ENCODE data around the gene MUC2.

Gene MUC2

DNA sequence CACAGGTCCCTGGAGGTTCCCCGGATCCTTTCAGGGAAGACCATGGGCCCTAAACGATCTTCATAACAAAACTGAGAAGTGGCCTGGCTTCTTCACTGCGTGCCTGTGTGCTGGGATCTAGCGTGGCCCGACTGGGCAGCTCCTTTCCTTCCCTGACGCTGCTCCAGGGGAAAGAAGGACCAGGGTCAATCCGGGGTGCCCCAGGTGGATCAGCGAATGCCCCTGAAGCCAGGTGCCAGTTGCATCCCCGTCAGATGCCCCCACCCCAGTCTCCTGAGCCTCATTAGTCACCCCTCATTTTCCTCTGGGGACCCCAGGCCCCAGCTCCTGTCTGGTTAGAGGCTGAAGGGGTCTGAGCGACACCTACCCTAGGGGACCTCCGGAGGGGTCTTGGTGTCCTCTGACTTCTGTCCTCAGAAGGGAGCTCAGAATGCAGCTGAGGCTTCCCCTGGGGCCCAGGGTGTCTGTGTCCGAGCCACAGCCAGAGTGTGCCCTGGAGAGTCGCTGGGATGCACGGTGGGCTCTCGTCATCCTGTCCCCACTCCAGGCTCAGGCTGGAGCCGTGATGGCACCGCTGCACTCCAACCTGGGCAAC is 19.5 kb upstream of the MUC2 start:
- Histone ChIP-seq H3K4me1 (ENCODE audit: insufficient read depth, low read length) (no peaks in the 10 kb centered on the region), H3K27ac (ENCODE audit: low read length) (no peak overlapping the region), H3K4me3 (ENCODE audit: low read length) (no peak overlapping the region)

DNA sequence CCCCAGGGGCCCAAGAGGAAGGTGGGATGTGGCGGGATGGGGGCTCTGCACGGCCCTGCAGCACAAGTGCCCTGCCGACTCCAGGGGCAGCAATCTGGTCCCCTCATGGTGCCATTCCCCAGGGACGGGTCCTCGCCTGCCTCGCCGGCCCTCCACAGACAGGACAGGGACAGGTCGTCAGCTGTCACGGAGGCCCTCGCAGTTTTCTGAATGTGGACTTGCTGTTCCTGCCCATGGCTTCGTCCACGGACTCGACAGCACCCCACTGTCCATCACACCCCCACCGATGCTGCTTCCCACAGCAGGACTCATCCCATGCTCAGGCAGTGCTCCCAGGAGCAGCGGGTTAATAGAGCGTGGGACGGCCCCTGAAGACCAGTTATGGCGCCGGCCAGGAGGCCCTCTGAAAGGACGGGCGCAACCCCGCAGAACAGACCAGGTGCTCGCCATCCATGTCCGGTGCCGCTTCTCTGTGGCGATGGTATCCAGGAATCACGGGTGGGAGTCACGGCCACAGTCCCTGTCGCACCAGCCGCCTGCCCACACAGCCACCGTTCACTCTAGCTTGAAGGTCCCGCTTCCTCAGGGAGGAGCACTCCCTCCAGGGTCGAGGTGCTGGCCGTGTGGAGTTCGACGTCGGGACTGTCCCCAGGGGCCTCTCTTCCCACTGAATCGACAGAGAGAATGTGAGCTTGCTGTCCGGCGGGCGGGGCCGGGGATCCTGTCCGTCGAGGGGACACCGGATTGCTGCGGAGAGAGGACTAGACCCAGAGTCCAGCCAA is 18.5 kb upstream of the MUC2 start:
- Histone ChIP-seq H3K9me3 (ENCODE audit: insufficient read depth, low read depth, low read length) (no peaks in the 10 kb centered on the region), H3K27me3 (ENCODE audit: insufficient read depth, low read length) (no peaks in the 10 kb centered on the region), H3K36me3 (ENCODE audit: insufficient read depth, low read depth, low read length) (no peaks in the 10 kb centered on the region), H3K27ac (ENCODE audit: low read length) (no peak overlapping the region), H3K9ac (ENCODE audit: low read depth, low read length) (no peak overlapping the region), H3K4me3 (ENCODE audit: low read length) (no peak overlapping the region), H3K4me1 (ENCODE audit: insufficient read depth, low read length) (no peaks in the 10 kb centered on the region)

More for the DNA sequence above, 19.5 kb upstream of the MUC2 start:
- Histone ChIP-seq H3K27me3 (ENCODE audit: insufficient read depth, low read length) (no peaks in the 10 kb centered on the region), H3K9ac (ENCODE audit: low read depth, low read length) (no peak overlapping the region), H3K36me3 (ENCODE audit: insufficient read depth, low read depth, low read length) (no peaks in the 10 kb centered on the region), H3K9me3 (ENCODE audit: insufficient read depth, low read depth, low read length) (no peaks in the 10 kb centered on the region)

DNA sequence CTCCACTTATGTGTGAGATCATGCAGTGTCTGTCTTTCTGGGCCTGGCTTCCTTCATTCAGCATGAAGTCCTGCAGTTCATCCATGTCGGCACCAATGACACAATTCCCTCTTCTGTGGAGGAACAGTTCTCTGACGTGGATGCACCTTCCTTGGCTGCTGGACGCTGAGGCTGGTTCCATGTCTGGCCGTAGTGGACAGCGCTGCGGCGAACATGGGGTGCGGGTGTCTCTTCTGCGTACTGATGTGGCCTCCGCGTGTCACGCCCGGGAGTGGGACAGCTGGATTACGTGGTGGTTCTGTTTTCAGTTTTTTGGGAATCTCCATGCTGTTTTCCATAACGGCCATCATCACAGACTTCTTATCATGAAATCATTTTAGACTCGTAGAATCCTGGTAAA is 16.9 kb upstream of the MUC2 start:
- Histone ChIP-seq H3K36me3 (ENCODE audit: insufficient read depth, low read depth, low read length) (no peaks in the 10 kb centered on the region), H3K4me3 (ENCODE audit: low read length) (no peak overlapping the region), H3K27me3 (ENCODE audit: insufficient read depth, low read length) (no peaks in the 10 kb centered on the region), H3K4me1 (ENCODE audit: insufficient read depth, low read length) (no peaks in the 10 kb centered on the region), H3K9ac (ENCODE audit: low read depth, low read length) (no peak overlapping the region), H3K27ac (ENCODE audit: low read length) (no peak overlapping the region), H3K9me3 (ENCODE audit: insufficient read depth, low read depth, low read length) (peaks cover 6% of the 10 kb centered on the region; the same call in 1 of the 2 replicates)

DNA sequence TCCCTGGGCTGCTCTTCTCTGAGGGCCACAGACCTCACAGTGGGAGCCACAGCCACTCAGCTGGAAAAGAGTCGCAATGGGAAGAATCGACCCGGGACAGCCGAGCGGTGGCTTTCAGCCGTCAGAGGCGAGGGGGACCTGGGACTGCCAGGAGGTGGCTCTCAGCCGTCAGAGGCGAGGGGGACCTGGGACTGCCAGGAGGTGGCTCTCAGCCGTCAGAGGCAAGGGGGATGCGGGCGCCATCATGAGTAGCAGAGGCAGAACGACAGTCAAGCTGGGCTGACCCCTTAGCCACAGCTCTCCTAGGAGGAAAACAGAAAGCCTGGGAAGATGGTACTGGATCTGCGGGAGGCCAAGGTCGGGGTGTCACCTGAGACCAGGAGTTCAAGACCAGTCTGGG is 14.9 kb upstream of the MUC2 start:
- no peaks in the 10 kb centered on the region for H3K27me3 ChIP-seq (ENCODE audit: insufficient read depth, low read length)
- no peaks in the 10 kb centered on the region for H3K4me1 ChIP-seq (ENCODE audit: insufficient read depth, low read length)
- H3K27ac ChIP-seq (ENCODE audit: low read length), result no peak overlapping the region
- H3K4me3 ChIP-seq (ENCODE audit: low read length), result no peak overlapping the region
- H3K36me3 ChIP-seq (ENCODE audit: insufficient read depth, low read depth, low read length), result no peaks in the 10 kb centered on the region
- H3K9ac ChIP-seq (ENCODE audit: low read depth, low read length), result no peak overlapping the region
- H3K9me3 ChIP-seq (ENCODE audit: insufficient read depth, low read depth, low read length), result peaks cover 6% of the 10 kb centered on the region; the same call in 1 of the 2 replicates

DNA sequence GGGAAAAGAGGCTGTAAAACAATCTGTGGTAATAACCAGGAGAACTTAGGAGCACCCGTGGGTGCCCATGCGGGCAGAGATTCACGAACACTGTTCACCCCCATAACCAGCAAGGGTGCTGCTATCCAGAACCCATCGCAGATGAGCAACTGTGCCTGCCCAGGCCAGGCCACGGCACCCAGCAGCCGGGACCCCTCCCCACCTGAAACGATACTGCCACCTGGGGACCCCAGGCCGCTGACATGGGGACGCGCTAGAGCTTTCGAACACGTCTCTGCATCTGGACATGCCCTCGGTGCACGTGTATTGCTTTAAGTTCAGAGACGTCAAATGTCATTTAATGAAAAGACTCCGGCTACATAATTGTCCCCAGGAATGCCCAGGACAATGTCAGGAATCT is 14.3 kb upstream of the MUC2 start:
- no peak overlapping the region for H3K4me3 ChIP-seq (ENCODE audit: low read length)
- no peak overlapping the region for H3K27ac ChIP-seq (ENCODE audit: low read length)
- H3K9me3 ChIP-seq (ENCODE audit: insufficient read depth, low read depth, low read length), result peaks cover 6% of the 10 kb centered on the region; the same call in 1 of the 2 replicates

DNA sequence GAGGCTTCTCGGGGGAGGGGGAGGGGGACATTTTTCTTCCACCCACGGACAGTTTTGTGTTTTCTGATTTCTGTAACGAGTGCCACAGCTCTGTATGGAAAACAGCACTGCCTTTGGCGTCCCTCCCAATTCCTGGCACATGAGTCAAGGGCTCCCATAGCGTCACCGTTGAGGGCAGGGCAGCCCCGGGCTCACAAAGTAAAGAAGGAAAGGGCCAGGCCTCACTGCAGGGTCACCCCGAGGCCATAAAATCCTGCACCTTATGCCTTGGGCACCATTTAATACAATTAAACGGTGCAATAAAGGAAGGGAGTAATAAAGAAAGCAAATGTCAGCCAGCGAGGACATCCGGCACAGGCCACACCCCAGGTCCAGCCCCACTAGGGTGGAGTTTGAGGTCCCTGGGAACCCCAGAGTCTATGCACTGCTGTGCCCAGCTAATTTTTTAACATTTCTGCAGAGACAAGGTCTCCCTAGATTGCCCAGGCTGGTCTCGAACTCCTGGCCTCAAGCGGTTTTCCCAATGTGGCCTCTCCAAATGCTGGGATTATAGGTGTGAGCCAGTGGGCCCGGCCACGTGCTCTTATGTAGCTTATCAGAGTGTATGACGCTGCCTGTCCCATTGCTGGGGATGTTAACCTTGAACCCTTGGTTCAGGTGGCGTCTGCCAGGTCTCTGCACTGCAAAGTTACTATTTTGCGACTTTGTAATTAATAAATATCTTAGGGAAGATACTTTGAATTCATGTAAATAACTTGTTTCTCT is 13.6 kb upstream of the MUC2 start:
- no peak overlapping the region for H3K27ac ChIP-seq (ENCODE audit: low read length)
- no peak overlapping the region for H3K4me3 ChIP-seq (ENCODE audit: low read length)
- peaks cover 6% of the 10 kb centered on the region; the same call in 1 of the 2 replicates for H3K9me3 ChIP-seq (ENCODE audit: insufficient read depth, low read depth, low read length)
- no peaks in the 10 kb centered on the region for H3K36me3 ChIP-seq (ENCODE audit: insufficient read depth, low read depth, low read length)
- no peaks in the 10 kb centered on the region for H3K4me1 ChIP-seq (ENCODE audit: insufficient read depth, low read length)
- no peaks in the 10 kb centered on the region for H3K27me3 ChIP-seq (ENCODE audit: insufficient read depth, low read length)
- H3K9ac ChIP-seq (ENCODE audit: low read depth, low read length), result no peak overlapping the region

More for the DNA sequence above, 14.3 kb upstream of the MUC2 start:
- Histone ChIP-seq H3K36me3 (ENCODE audit: insufficient read depth, low read depth, low read length) (no peaks in the 10 kb centered on the region), H3K27me3 (ENCODE audit: insufficient read depth, low read length) (no peaks in the 10 kb centered on the region), H3K4me1 (ENCODE audit: insufficient read depth, low read length) (no peaks in the 10 kb centered on the region), H3K9ac (ENCODE audit: low read depth, low read length) (no peak overlapping the region)

DNA sequence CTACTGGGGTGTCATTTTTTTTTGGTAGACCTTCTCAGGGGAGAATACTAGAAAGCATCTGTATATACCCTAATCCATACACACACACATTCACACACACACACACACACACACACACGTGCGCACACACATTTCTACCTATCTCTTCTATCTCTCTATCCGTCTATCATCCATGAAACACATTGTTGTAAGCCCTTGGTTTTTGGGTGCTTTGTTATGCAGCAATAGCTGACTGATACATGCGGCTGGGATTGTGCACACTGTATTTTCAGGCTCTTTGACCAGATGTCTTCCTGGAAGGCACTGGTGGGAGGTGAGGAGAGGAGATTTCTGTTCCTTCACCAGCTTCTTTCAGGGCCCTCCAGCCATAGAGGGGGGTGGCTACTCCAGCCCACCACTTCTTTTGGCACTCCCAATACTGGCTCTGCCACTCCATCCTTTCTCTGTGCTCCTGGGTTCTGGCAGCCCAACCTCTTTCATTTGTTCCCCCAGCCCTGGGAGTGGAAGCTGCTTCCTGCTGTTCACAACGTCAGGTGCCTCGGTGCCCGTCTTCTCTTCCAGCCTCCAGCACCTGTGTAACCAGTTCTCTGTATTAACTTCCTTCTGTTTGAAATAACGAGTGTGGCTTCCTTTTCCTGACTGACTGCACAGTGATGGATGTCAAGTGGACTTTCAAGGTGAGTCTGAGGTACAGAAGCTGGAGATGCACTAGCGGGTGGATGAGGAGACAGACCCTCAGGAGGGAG is 12.4 kb upstream of the MUC2 start:
- H3K36me3 ChIP-seq (ENCODE audit: insufficient read depth, low read depth, low read length), result no peaks in the 10 kb centered on the region
- H3K27me3 ChIP-seq (ENCODE audit: insufficient read depth, low read length), result no peaks in the 10 kb centered on the region
- H3K9me3 ChIP-seq (ENCODE audit: insufficient read depth, low read depth, low read length), result peaks cover 6% of the 10 kb centered on the region; the same call in 1 of the 2 replicates
- no peak overlapping the region for H3K27ac ChIP-seq (ENCODE audit: low read length)
- H3K9ac ChIP-seq (ENCODE audit: low read depth, low read length), result no peak overlapping the region
- H3K4me3 ChIP-seq (ENCODE audit: low read length), result no peak overlapping the region
- no peaks in the 10 kb centered on the region for H3K4me1 ChIP-seq (ENCODE audit: insufficient read depth, low read length)

DNA sequence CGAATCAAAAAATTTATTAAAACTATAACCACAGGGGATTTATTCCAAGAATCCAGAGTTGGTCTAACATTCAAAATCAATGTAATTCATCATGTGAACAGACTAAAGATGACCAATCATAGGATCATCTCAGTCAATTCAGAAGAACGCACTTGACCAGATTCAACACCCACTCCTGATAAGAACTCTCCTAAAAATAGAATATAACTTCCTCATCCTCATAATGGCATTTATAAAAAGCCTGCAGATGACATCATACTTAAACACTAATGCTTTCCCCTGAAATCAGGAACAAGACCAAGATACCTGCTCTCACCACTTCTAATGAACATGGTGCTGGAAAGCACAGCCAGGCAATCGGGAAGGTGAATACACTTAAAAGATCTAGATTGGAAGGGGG is 10.5 kb upstream of the MUC2 start:
- Histone ChIP-seq H3K27ac (ENCODE audit: low read length) (no peak overlapping the region), H3K36me3 (ENCODE audit: insufficient read depth, low read depth, low read length) (no peaks in the 10 kb centered on the region), H3K4me1 (ENCODE audit: insufficient read depth, low read length) (no peaks in the 10 kb centered on the region), H3K9me3 (ENCODE audit: insufficient read depth, low read depth, low read length) (peaks cover 6% of the 10 kb centered on the region; the same call in 1 of the 2 replicates), H3K4me3 (ENCODE audit: low read length) (no peak overlapping the region), H3K9ac (ENCODE audit: low read depth, low read length) (no peak overlapping the region), H3K27me3 (ENCODE audit: insufficient read depth, low read length) (no peaks in the 10 kb centered on the region)

DNA sequence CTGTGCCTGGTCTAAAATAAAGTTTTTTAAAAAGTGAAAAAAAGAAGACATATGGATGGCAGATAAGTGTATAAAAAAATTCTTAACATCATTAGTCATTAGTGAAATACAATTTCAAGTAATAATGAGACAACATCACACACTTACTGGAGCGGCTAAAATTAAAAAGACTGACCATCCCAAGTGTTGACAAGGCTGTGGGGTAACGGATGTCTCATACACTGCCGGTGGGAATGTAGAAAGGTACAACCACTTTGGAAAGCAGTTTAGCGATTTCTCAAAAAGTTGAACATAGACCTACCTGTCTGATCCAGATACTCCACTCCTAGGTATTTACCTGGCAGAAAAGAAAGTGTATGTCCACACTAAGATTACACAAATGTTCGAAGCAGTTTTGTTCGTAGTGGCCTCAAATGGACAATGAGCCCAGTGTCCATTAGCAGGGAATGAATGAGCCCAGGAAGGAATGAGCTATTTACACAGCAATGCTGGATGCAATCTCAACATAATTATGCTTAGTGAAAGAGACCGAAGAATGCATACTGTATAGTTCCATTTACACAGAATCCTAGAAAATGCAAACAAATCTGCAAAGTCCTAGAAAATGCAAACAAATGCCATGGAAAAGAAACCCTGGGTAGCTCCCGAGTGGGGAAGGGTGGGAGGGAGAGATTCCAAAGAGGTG is 6.7 kb upstream of the MUC2 start:
- H3K27ac ChIP-seq (ENCODE audit: low read length), result no peak overlapping the region
- H3K9me3 ChIP-seq (ENCODE audit: insufficient read depth, low read depth, low read length), result no peaks in the 10 kb centered on the region
- H3K9ac ChIP-seq (ENCODE audit: low read depth, low read length), result no peak overlapping the region
- no peaks in the 10 kb centered on the region for H3K4me1 ChIP-seq (ENCODE audit: insufficient read depth, low read length)
- H3K36me3 ChIP-seq (ENCODE audit: insufficient read depth, low read depth, low read length), result no peaks in the 10 kb centered on the region
- H3K4me3 ChIP-seq (ENCODE audit: low read length), result no peak overlapping the region
- H3K27me3 ChIP-seq (ENCODE audit: insufficient read depth, low read length), result no peaks in the 10 kb centered on the region

DNA sequence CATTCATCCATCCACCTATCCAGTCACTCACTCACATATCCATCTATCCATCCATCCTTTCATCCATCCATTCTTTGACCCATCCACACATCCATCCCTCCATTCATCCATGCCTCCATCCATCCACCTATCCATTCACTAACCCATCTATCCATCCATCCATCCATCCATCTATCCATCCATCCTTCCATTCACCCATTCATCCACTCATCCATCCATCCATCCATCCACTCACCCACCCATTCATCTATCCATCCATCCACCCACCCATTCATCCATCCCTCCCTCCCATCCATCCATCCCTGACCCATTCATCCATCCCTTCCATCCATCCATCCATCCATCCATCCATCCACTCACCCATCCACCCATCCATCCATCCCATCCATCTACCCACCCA is 4.9 kb upstream of the MUC2 start:
- Histone ChIP-seq H3K36me3 (ENCODE audit: insufficient read depth, low read depth, low read length) (no peaks in the 10 kb centered on the region), H3K4me3 (ENCODE audit: low read length) (no peak overlapping the region), H3K4me1 (ENCODE audit: insufficient read depth, low read length) (no peaks in the 10 kb centered on the region), H3K27me3 (ENCODE audit: insufficient read depth, low read length) (no peaks in the 10 kb centered on the region), H3K9ac (ENCODE audit: low read depth, low read length) (no peak overlapping the region), H3K9me3 (ENCODE audit: insufficient read depth, low read depth, low read length) (no peaks in the 10 kb centered on the region), H3K27ac (ENCODE audit: low read length) (no peak overlapping the region)
